Adrenal gland (tissue), 12 donors: Measurements from ENCODE around the gene EMILIN2. TPM values are rescaled to one million over a fixed set of nuclear protein-coding genes. Genes with fewer than 3 reads are reported as not detected.

ENCODE experiments used
- DNase-seq, 7 donors: peaks; one replicate each; pipeline ENCODE4 v3.0.0-alpha.2; 2019 to 2020
- H3K27ac ChIP-seq, 5 donors: fragments of 200-600 bp; sonication (generic) in 4 of 5; 1 replicate in 3 of 5; 2 replicates in 2 of 5; pipeline versions ENCODE4 v1.5.1 to v1.8.0; 2016 to 2020; ENCODE audit warnings: mild to moderate bottlenecking in 1 of 5
- H3K27me3 ChIP-seq: fragments of 200-600 bp; 2 replicates; pipeline ENCODE4 v1.8.0; 2021
- H3K36me3 ChIP-seq, 2 donors: fragments of 200-600 bp; replicated peaks in 1 of 2; 1 replicate in 1 of 2; 2 replicates in 1 of 2; pipeline versions ENCODE4 v1.5.1 to v1.8.0; 2018 to 2022
- H3K4me1 ChIP-seq, 2 donors: fragments of 200-600 bp; replicated peaks in 1 of 2; 1 replicate in 1 of 2; 2 replicates in 1 of 2; pipeline versions ENCODE4 v1.5.1 to v1.8.0; 2018 to 2021
- H3K4me3 ChIP-seq, 4 donors: fragments of 200-600 bp; sonication (generic) in 3 of 4; one replicate each; pipeline ENCODE4 v1.5.1; 2016 to 2018
- H3K9me3 ChIP-seq, 3 donors: fragments of 200-600 bp; sonication (generic) in 1 of 3; replicated peaks in 1 of 3; 1 replicate in 2 of 3; 2 replicates in 1 of 3; pipeline versions ENCODE4 v1.5.1 to v1.8.0; 2016 to 2021
- POLR2A ChIP-seq, 2 donors: fragments of 450-650 bp; IDR thresholded peaks; one replicate each; pipeline ENCODE4 v1.6.1; 2017; ENCODE audit warnings: antibody characterized with exemption in 2 of 2, mild to moderate bottlenecking in 2 of 2, moderate library complexity in 1 of 2
- WGBS, 4 donors: extraction: QIAGEN DNeasy Blood & Tissue Kit in 2 of 4; methylation state at CpG; one replicate each; pipeline versions ENCODE4 v1.1.5 to v1.1.7; 2013 to 2017; 5-methylcytosine and 5-hydroxymethylcytosine counted together
- intact Hi-C, 2 donors: fragments of 100-400 bp; cut with DNase I; formaldehyde crosslinking; loops; one replicate each; pipeline versions ENCODE4 v1.14.1 to v1.15.0; 2022 to 2023
- polyA plus RNA-seq, 3 donors: library from polyadenylated mRNA; stranded (reverse); fragments of 200-250 nt in 2 of 3; fragments of 350-450 nt in 1 of 3; fragmentation: Illumina TruSeq in 1 of 3; extraction: RNeasy Lipid Tissue Mini Kit (QIAGEN cat#74804) in 1 of 3; gene quantifications; one replicate each; pipeline ENCODE4 v1.2.3, GENCODE V29; 2013 to 2014
- total RNA-seq, 9 donors: library from RNA; depleted of rRNA in 4 of 9; stranded (reverse); fragments of >200 nt in 4 of 9; fragments of 120-200 nt in 1 of 9; fragmentation: NEBNext Ultra II Directional in 1 of 9; extraction: Animal tissue kit (Norgen Biotek cat#: 25700) in 1 of 9; gene quantifications; one replicate each; pipeline versions ENCODE4 v1.1.0 to v1.2.4, GENCODE V29; 2013 to 2023
- TF ChIP-seq, protein P1 (sequence below), 6 experiments: fragments of 450-650 bp in 4 of 6; fragments of 200-600 bp in 2 of 6; sonication (generic) in 1 of 6; IDR thresholded peaks; 1 replicate in 5 of 6; 2 replicates in 1 of 6; pipeline versions ENCODE4 v1.5.1 to v1.8.0; 2016 to 2021; ENCODE audit warnings: antibody characterized with exemption in 6 of 6, mild to moderate bottlenecking in 2 of 6, moderate library complexity in 1 of 6
- donor health status: healthy with polysubstance abuse.
- donor health status: Bipolar disorder and iron deficiency.
- donor health status: DM: yes; HTN: yes; CAD: no.
- donor health status: DM: no; HTN: no; CAD: no.
- donor health status: DM: no; HTN: no; CAD: no.
- donor health status: DM: yes; HTN: yes; CAD: no.

Gene EMILIN2
- total and polyA plus RNA-seq, 12 donors = 3.3 to 20.8 (median 9.3) TPM

DNA sequence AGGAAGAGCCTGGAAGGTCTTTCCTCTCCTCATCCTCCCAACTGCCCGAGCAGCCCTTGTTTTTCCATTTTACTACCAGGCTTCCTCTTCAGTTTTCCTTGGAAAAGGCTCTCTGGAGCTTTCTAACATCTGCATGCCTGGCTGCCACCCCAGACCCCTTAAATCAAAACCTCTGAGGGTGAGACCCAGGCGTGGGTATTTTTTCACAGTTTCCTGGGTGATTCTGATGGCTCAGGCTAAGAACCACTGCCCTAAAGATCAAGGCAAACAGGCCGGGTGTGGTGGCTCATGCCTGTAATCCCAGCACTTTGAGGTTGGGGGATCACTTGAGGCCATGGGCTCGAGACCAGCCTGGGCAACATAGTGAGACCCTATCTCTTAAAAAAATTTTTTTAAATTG lies 35.4 kb downstream of the EMILIN2 start:
- intact Hi-C loops = no loop called here
- no peak for DNase-seq
- Histone ChIP-seq H3K4me1 (no peaks in the 10 kb centered on the region), H3K36me3 (no peaks in the 10 kb centered on the region), H3K27me3 (no peaks in the 10 kb centered on the region), H3K27ac (no peak overlapping the region), H3K4me3 (no peak overlapping the region), H3K9me3 (no peaks in the 10 kb centered on the region)
- TF ChIP-seq POLR2A (IDR thresholded peaks at IDR 0.05) = no peak
- WGBS, 4 donors = 80 to 89% (median 85%) methylated on average over 4 of the region's 4 CpGs

DNA sequence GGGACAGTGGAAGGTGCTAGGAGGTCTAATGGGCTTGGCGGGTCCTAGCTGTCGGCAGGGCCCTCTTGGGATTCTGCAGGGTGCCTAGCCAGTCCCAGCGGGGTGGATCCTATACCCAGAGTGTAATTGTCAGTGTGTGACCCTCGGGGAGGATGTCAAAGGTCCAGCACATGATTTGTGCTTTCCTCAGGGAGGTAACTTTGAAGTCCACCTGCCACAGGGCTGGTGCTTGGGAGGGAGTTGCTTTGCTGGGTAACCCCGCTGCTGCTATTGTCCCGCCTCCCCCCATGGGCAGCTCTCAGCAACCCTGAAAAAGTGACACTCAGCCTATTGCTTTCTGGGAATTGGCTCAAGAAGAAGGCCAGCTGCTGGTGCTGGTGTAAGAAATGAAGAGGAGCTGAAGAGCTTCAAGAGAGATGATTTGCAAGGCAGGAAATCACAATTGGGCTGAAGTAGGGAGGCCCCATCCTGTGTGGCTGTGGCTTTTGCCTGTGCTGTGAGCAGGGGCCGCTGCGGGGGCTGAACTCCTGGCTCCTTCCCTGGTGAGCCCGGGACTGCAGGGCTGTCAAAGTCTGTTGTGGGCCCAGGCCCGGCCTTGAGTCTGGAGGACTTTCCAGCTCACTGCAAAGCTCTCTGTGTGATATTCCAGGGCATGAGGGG lies 36.4 kb downstream of the EMILIN2 start:
- intact Hi-C loops = no loop called here
- WGBS, 4 donors = 57 to 69% (median 61%) methylated on average over 9 to 10 of the region's 10 CpGs
- Histone ChIP-seq H3K27me3 (no peaks in the 10 kb centered on the region), H3K4me1 (no peaks in the 10 kb centered on the region), H3K4me3 (no peak overlapping the region), H3K27ac (no peak overlapping the region), H3K9me3 (no peaks in the 10 kb centered on the region), H3K36me3 (no peaks in the 10 kb centered on the region)
- TF ChIP-seq, protein P1, sequence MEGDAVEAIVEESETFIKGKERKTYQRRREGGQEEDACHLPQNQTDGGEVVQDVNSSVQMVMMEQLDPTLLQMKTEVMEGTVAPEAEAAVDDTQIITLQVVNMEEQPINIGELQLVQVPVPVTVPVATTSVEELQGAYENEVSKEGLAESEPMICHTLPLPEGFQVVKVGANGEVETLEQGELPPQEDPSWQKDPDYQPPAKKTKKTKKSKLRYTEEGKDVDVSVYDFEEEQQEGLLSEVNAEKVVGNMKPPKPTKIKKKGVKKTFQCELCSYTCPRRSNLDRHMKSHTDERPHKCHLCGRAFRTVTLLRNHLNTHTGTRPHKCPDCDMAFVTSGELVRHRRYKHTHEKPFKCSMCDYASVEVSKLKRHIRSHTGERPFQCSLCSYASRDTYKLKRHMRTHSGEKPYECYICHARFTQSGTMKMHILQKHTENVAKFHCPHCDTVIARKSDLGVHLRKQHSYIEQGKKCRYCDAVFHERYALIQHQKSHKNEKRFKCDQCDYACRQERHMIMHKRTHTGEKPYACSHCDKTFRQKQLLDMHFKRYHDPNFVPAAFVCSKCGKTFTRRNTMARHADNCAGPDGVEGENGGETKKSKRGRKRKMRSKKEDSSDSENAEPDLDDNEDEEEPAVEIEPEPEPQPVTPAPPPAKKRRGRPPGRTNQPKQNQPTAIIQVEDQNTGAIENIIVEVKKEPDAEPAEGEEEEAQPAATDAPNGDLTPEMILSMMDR (IDR thresholded peaks at IDR 0.05) = no peak
- no peak for TF ChIP-seq POLR2A (IDR thresholded peaks at IDR 0.05)
- no peak for DNase-seq

GRCh38 chr18:2884706-2885285 lies 38.0 kb downstream of the EMILIN2 start:
- intact Hi-C loops = no loop called here
- H3K9me3 ChIP-seq = no peaks in the 10 kb centered on the region
- H3K4me1 ChIP-seq = no peaks in the 10 kb centered on the region
- WGBS, 4 donors = 88 to 97% (median 90%) methylated on average over 11 to 13 of the region's 13 CpGs
- no peak for DNase-seq
- no peak overlapping the region for H3K27ac ChIP-seq
- TF ChIP-seq POLR2A (IDR thresholded peaks at IDR 0.05) = no peak
- TF ChIP-seq, protein P1 (IDR thresholded peaks at IDR 0.05) = no peak
- H3K27me3 ChIP-seq = no peaks in the 10 kb centered on the region
- H3K4me3 ChIP-seq = no peak overlapping the region
- H3K36me3 ChIP-seq = no peaks in the 10 kb centered on the region

- TF ChIP-seq POLR2A (IDR thresholded peaks at IDR 0.05) = no peak
- TF ChIP-seq, protein P1 (IDR thresholded peaks at IDR 0.05) = no peak
- Histone ChIP-seq H3K4me1 (no peaks in the 10 kb centered on the region), H3K27me3 (no peaks in the 10 kb centered on the region), H3K4me3 (no peak overlapping the region), H3K9me3 (no peaks in the 10 kb centered on the region), H3K27ac (no peak overlapping the region), H3K36me3 (no peaks in the 10 kb centered on the region)
- WGBS, 4 donors = 68 to 84% (median 73%) methylated on average over 4 of the region's 4 CpGs
- no peak for DNase-seq
- intact Hi-C loops = no loop called here
Measured at GRCh38 chr18:2887470-2887869, 40.7 kb downstream of the EMILIN2 start.
